Suppressor macrophage (primary cell): Measurements from ENCODE around the gene HSDL2.

ENCODE experiments used
- DNase-seq, 4 experiments: peaks; one replicate each; pipeline ENCODE4 v3.0.0-alpha.2; 2020 to 2022

HSDL2 gene

DNA sequence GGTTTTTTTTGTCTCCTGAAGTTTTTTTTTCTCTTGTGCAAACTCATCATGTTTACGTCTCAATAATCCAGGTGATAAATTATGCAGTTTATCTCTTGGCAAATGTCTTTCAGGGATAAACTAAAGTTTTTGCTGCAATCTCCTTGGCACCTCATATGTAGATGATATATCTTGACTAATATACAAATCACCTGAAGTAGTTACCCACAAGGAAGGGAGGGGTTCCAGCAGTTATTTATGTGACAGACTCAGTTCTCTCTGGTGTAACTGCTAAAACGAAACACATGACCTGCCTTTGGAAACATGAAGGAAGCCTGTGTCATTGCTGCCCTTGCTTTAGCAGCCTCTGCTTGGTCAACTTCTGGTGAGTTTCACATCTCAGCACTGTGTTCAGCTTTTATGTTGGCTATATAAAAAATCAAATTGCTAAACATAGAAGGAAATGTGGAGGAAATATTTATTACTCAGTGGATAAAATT lies 67.4 kb downstream of the HSDL2 start:
- DNase-seq, result peak in 3 of 4 experiments; percentile 31 to 34 (median 34)

DNA sequence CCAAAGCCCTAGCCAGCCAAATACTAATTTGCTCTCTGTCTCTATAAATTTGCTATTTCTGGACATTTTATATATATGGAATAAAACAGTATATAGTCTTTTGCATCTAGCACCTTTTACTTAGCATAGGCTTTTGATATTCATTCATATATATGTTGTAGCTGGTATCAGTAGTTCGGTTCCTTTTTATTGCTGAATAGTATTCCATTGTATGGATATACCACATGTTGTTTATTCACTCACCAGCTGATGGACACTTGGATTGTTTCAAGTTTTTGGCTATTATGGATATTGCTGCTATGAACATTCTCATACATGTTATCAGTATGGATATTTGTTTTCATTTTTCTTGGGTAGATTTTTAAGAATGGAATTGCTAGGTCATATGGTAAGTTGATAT lies 82.9 kb downstream of the HSDL2 start:
- DNase-seq, result no peak

DNA sequence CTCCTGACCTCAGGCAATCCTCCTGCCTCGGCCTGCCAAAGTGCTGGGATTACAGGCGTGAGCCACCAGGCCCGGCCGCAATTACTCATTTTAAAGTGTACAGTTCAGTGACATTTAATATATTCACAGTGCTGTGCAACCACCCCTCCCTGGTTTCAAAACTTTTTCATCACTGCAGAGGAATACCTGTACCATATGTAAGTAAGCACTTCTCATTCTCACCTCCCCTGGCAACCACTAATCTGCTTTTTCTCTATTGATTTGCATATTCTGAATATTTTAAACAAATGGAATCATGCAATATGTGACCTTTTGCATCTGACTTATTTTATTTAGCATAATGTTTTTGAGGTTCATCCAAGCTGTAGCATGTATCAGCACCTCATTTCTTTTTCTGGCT lies 85.4 kb downstream of the HSDL2 start:
- DNase-seq, result no peak

DNA sequence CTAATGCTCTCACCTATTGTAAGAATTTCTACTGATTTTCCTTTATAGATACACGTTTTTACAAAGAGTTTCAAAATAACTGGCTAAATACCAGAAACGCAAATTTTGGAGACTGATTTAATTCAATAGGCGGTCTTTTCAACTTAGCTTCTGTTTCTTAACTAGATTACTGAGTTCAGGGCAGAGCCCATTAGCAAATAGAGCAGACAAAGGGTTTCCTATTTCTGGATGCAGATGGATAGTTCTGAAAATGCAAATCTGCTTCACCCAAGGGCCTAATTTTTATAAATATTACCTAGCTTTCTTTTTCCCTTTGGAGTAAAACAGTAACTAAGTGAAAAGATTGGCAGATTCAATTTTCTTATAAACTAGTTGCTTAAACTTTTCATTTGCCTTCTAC lies 93.1 kb downstream of the HSDL2 start:
- no peak for DNase-seq

DNA sequence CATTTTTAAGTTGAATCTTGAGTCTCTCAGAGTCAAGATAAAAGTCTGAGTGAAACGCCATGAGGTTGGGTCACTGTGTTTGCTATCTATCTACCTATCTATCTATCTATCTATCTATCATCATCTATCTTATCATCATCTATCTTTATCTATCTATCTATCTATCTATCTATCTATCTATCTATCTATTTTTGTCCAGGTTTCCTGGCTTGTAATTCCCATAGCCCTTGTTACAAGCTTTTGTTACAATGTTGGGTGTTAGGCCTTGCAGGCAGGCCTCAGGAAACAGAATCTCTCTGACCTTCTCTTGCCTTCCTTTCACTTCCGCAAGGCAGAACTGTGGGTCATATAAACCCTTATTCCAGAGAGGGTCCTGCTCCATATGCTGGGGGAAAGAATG lies 94.1 kb downstream of the HSDL2 start:
- no peak for DNase-seq

DNA sequence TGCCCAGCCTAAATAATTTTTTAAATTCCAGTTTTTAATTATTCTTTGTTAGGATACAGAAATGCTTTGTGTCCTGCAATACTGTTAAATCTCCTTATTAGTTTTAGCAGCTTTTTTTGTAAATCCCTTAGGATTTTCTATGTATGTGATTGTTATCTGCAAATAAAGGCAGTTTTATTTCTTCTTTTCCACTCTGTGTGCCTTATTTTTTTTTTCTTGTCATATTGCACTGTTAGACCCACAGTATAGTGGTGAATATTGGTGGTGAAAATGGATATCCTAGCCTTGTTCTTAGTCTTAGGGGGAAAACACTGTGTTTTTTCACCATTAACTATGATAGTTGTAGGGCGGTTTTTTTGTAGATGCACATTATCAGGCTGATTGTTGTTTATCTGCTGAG lies 95.4 kb downstream of the HSDL2 start:
- no peak for DNase-seq

DNA sequence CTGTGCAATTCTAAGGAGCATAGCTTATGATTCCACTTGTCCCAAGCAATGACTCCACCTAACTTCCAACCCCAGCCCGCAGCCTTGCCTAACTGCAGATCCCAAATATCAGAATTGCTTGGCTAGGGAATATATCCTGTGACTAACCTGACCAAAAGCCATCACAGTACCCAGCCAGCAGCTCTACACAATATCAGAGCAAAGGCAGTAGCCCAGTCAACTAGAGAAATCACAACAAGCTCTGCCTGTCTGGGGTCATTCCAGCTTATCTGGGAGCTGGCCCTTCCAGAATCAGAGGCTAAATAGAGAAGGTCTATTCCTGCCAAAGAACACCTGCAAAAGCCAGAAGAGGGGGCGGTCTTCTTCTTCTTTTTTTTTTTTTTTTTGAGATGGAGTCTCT lies 97.4 kb downstream of the HSDL2 start:
- no peak for DNase-seq

DNA sequence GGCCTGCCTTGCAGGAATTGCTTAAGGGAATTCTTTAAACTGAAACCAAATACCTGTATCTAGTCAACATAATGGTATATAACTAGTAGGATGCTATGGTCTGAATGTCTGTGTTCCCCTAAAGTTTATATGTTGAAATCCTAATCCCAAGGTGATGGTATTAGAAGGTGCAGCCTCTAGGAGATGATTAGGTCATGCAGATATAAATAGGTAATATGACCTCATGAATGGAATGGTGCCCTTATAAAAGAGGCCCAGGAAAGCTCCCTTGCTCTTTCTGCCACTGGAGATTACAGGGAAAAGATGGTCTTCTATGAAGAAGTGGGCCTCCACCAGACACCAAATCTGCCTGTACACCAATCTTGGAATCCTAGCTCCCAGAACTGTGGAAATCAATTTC lies 99.3 kb downstream of the HSDL2 start:
- DNase-seq, result no peak

DNA sequence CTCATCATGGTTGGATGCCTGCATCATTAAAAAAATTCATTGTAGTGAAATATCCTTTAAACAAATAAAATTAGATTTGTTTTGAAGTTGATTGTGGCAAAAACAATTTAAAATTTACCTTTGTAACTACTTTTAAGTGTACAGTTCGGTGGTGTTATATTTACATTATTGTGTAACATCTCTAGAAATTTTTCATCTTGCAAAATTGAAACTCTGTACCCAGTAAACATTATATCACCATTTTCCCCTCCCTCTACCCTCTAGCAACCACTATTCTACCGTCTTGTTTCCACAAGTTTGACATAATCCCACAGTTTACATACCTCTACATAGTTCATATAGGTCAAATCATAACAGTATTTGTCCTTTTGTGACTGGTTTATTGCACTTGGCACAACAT lies 104.7 kb downstream of the HSDL2 start:
- DNase-seq, result no peak

DNA sequence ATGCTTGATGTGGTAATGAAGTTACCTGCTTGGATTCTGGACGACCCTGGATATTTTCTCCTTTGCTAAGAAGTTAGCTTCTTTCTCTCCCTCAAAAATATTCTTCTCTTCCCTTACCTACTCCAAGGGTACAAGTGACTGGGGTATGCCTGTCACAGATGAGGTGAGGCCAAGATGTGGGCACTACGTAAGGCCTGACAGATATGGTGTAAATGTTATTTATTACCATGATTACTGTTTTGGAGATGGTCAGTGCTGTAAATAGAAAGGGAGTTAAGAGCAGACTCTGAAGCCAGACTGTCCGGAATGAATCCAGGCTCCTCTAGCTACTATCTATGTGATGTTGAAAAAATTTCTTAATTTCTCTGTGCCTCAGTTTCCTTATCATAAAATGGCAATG lies 105.7 kb downstream of the HSDL2 start:
- DNase-seq, result no peak

DNA sequence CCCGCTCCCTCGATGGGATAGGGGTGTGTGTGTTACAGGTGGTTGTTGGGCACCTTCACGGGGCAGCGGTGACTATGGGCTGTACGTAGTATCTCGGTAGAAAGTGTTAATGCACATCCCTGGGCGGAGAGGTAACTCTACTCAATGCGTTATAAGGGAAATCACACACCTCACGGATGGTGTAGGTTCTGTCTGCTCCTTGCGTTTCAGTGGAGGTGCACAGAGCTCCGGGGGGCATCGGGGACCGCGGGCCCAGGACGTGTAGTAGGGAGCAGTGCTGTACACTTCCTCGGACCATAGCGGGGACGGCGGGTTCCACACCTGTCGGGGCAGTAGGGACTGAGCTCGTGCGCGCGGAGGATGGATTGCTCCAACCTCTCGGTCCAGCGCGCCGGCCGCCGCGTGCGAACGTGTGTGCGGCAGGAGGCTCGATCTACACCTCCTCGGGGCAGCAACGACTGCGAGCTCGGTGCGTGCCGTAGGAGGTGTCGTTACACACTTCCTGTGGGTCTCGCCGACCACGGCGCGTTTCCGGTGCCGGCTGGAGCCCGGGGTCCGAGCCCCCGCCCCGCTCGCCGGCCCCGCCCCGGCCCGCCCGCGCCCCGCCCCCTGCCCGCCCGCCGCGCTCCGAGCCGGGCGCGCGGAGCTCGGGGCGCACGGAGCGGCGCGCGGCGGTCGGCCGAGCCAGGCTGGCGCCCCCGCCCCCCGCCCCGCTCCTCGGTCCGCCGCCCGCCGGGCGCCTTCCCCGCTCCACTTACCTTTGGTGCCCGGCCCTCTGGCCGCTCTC lies 106.5 kb downstream of the HSDL2 start, which contains the start of gene KIAA1958:
TSS of gene KIAA1958 (plus strand) at position 607 of the 787 bp plus-strand sequence. CDS start 87,254 bp downstream, outside the sequence.
- DNase-seq, result peak; percentile 53 to 82 (median 74)

DNA sequence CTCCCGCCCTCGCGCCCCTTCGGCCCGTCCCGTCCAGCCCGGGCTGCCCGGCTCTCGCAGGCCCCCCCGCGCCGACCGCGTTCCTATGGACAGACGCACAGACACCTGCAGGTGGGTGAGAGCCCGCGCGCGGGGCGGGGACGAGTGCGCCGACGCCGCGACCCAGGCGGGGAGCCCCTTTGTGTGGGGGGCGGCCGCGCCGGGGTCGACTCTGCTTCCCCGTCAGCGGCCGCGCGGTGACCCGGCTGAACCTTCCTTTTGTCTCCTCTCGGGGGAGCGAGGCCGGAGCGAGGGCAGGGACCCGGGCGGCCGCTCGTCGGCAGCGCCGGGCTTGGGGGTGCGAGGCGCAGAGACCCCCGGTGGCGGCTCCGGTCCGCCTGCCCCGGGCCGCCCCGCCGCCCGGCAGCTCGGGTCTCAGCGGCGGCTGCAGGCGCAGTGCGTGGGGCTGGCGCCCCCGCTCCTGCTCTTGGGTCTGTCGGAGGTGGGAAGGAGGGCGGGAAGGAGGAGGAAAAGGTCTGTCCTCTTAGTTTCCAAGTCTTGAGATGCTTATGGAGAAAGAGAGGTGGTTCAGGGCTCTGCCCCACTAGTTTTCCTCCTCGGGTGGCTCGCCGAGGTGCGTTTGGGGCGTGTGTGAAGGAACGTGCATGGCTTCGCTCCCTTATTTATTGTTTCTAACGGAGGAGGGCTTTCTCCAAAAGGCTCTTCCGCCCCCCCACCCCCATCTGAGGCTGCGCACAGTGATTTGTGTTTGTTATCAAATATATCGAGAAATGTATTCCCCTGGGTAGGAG lies 107.3 kb downstream of the HSDL2 start:
- peak in 2 of 4 experiments; percentile 44 to 51 for DNase-seq

DNA sequence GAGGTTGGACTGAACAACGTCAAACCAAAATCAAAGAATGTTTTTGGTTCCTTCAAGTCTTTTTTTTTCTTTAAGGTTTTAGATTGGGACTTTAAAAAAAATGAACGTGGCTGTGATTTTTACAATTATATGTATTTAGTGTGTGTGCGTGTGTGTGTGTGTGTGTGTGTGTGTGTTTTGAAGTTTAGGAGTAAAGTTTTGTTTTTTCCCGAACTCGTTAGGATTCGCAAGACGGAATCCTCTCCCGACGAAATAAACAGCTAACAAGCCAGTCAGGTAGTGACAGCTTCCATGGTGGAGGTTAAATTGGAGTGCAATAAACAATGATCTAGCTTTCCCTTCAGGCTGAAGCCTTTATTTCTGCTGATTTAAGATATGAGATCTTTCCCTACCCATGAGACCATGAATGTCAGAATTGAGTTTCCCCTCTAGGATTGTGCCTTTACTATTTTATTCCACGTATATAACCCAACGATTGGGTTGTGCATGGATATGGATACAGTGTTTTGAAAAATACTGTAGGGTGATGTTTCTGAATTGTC lies 108.0 kb downstream of the HSDL2 start:
- DNase-seq, result no peak

DNA sequence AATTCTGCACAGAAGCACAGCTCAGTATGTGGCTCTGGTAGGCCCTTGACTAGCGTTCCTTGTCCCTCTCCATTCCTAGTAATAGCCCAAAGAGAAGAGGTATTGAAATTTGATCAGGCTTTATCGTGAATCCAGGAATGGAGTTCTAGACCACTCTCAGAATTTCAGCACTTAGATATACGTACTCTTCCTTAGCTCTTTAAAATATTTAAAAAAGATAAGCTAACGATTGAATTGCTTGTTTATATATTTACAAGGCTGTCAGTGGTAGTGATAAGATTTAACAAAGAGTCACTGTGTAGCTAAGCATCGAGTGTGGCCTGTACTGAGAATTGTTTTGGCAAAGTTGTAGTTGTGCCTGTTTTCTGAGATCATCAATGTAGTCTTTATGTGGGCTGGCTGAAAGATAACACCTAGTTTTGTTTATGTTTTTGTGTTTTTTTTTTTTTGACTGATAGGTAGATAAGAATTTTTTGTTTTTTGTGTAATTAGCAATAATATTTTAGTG lies 109.2 kb downstream of the HSDL2 start:
- no peak for DNase-seq

DNA sequence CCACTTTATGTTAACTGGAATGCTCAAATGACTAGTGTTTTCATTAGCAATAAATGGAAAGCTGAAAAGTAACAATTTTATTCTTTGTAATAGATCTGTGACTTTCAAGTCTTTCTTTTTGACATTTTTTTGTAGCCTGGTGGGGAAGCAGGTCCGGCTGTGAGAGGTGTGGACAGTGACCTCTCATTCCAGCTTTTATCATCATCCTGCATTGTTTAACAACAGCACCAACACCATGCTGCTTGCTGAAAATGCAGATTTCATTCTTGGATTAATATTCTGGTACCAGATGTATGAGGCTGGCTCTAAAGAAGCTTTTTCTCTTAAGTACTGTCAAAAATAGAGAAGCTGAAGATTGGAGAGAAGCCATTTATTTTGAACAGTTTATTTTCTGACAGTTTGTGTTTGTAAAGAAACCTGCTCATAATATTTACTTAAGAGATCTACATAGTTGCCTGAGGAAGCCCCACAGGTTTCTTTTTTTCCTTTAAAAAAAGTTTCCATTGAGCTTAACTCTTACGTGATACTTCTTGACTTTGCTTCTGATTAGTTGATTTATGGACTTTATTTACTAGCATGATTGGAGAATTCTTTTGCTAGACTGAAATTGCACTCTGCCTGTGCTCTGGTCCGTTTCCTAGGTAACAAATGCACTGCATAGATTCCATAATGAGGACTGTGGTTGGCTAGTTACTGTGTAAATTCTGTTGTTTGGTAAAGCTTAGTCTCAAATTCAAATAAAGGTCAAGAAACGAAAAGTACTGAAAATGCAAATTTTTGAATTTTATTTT lies 110.2 kb downstream of the HSDL2 start:
- no peak for DNase-seq

DNA sequence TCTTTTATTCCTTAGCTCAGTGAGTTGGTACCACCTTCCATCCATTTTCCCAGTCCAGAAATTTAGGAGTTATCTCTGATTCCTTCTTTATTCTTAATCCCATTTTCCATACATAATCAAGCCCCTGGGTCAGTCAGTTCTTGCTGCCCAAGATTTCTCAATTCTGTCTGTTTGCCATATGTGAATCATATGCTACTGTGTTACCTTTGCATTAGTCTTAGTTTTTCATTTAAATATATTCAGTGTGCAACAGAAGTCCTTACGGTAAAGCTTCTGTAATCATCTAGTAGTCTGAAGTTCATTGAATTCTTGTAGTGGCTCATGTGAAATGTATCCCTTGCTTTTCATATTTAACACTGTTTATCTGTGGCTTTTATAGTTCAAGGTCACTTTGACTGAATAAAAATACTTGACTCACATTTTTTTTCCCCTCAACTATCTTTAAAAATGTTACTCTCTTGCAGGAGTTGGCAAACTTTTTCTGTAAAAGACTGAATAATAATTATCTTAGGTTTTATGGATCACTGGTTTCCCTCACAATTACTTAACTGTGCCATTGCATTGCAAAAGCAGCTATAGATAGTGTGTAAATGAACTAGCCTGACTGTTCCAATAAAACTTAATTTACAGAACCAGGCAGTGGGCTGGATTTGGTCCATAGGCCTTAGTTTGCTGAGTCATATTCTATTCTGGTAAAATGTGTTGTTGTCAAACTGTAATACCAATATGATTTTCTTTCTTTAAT lies 113.7 kb downstream of the HSDL2 start:
- no peak for DNase-seq

DNA sequence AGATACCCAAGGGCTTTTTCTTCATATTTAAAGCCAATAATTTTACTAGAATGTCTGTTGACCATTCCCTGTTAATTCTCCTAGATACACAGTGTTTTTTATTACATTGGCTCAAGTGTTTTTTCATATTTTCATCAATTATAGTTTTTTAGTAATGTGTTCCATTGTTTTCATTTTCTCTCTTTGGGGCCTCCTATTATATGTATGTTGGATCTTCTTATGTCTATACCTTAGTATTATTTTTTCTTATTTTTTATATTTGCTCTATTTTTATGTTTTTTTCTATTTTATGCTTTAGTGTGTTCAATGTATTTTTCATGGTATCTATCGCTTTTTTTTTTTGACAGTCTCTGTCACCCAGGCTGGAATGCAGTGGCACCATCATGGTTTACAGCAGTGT lies 114.2 kb downstream of the HSDL2 start:
- peak in 1 of 4 experiments; percentile 19 for DNase-seq

DNA sequence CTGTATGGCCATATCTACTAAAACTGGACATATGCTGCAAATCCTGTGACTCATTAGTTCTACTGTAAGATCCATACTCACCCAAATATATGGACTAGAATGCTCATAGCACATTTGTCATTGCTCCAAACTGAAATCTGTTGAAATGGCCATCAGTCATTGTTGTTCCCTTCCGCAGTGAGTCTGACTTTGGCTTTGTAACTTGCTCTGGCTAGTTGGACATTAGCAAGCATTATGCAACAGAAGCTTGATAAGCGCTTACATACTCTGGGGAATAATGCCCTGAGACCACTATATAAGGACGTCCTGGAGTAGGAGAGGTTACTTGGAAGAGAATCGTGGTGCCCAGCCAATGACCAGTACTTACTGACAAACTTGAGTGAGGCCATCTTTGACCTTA lies 115.7 kb downstream of the HSDL2 start:
- peak in 3 of 4 experiments; percentile 17 to 56 (median 33) for DNase-seq

DNA sequence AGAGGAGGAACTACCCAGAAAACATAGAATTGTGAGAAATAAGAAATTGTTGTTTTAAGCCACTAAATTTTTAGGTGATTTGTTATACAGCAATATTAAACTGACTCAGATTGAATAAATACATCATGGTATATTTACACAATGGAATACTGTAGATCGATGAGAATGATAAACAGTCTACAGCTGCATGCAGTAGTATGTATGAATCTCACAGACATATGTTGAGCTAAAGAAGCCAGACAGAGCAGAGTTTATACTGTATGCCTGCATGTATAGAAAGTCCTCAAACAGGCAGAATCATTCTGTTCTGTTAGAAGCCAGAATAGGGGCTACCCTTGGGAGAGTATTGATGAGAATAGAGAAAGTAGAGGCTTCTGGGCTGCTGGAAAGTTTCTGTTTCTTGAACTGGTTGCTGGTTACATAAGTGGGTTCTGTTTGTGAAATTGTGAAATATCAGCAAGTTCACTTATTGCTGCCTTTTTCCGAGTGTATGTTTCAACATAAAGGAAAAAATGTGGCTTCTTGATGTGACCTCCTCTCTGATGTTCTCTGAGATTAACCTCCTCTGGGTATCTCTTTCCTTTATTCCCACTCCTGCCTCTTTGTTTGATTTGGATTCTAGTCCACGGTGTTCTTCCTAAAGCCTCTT lies 116.3 kb downstream of the HSDL2 start:
- DNase-seq, result peak; percentile 4 to 65 (median 33)

DNA sequence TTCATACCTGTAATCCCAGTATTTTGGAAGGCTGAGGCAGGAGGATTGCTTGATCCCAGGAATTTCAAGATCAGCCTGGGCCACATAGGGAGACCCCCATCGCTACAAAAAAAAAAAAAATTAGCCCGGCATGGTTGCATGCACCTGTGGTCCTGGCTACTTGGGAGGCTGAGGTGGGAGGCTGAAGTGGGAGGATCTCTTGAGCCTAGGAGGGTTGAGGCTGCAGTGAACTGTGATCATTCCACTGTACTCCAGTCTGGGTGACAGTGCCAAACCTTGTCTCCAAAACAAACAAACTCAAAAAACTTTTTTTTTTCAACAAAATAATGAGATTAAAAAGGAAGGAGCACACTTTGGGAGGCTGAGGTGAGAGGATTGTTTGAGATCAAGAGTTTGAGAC lies 120.9 kb downstream of the HSDL2 start:
- DNase-seq, result no peak

DNA sequence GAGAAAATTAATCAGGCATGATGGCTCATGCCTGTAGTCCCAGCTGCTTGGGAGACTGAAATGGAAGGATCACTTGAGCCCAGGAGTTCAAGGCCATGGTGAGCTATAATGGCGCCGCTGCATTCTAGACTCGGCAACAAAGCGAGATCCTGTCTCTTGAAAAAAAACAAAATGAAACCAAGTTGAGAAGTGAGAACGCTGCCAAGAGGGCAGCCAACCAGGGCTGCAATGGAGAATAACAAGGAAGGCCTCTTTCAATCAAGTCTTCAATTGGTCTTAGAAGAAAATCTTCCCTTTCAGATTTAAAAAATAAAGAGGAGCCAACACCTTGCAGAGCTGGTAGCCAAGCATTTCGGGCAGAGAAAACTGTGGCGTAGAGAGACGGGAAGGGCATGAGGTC lies 121.4 kb downstream of the HSDL2 start:
- no peak for DNase-seq
